NCI-H345 treated with DMSO at 0.1 percent for 48 hours (cell line): ENCODE measurements around the gene MAD1L1.

Source experiments
- DNase-seq: peaks from one replicate; lab custom pipeline; 2025; ENCODE audit not compliant: unreplicated experiment; lab: John Stamatoyannopoulos, UW

MAD1L1 gene

DNA sequence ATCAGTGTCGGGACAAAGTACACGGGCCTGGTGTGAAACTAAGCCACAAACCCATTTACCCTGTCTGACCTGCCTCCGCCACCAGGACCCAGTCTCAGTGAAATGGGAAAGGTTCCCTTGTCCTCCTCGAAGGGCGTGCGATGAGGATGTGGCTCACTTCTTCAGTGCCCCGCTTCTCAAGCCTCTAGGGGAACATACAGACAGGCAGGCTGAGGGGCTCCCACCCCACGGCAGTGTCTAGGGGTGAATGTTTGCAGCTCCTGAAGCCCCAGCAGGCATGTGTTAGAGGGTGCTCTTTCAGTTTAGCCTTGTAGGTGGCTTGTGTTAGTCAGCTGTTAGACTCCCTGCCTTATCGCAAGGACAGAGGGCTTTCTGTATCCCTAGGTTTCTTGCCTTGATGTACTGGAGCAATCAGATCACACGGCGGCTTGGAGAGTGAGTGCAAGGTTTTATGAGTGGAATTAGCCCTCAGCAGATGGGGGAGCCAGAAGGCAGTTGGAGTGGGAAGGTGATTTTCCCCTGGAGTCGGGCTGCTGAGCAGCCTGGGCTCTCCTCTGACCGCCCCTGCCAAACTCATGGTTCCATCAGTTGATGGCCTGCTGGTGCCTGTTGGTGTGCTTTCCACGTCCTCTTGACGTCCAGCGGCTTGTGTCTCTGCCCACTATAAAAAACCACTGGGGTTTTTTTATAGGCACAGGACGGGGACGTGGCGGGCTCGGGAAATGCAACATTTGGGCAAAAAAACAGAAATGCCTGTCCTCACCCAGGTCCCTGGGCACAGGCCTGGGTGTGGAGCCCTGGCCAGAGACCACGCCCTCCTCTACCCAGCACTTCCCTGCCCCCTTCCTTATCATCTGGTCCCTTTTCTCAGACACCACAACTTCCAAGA, 10.0 kb upstream of the MAD1L1 start:
- DNase-seq, result no peak

DNA sequence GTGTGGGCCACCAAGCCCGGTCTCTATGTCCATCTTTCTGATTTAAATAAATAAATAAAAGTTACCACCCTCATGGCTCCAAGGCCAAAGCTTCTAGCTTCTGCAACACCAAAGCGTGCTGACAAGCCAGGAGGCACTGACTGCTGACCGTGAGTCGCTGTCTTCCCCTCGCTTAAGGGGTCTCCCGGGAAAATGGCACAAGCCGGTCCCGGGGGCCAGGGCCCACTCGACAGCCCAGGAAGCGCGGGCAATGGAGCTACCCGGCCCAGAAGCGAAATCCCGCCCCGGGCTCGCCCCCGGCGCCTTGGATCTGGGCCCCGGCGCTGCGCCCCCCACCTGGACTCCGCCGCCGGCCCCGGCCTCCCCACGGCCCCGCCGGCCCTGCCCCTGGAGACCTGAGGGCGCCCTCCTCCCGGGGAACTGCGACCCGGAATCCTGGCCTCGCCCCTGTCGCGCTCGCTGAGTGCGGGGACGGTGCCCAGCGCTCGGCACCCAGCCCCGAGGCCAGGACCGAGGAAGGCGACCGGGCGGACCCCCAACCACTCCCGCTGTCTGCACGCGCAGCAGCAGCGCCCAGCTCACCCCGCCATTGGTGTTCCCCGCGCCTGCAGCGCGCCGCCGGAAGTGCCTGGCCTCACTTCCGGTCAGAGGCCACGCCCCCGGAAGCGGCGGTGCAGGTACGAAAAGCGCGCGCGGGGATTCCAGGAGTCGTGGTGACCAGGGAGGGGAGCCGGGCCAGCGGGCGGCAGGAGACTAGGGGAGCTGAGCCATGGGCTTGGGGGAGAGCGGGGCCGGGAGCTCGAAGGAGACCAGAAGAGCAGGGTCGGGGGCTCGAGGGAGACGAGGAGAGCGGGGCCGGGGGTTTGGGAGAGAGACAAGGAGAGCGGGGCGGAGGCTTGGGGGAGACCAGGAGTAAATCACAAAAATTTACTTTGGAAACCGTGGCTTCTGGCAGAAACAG, 9.1 kb upstream of the MAD1L1 start, which contains the start of the genes MRM2 and NUDT1:
Gene MRM2 (minus strand): TSS at position 626 of the 961 bp plus-strand sequence. CDS start 36 bp downstream, at position 590.
Gene NUDT1 (plus strand): TSS at position 647 of the 961 bp plus-strand sequence. CDS start 2,349 bp downstream, outside the sequence.
- peak; percentile 51 for DNase-seq

DNA sequence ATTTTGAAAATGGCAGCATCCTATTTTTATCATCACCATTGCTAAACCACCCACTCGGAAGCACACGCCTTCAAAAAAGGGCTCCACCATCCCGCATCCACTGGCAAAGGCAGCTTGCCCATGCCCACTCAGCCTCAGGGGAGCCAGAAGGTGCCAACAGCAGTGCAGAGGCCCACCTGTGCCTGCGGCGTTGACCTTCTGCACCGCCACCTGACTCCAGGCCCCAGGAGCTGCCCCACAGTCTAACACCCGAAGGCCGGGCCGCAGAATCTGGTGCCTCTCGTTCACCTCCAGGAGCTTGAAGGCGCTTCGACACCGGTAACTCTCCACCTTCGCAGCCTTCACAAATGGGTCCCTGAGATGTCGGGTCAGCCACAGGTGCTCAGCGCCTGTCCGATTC, 6.5 kb upstream of the MAD1L1 start:
- DNase-seq, result no peak

DNA sequence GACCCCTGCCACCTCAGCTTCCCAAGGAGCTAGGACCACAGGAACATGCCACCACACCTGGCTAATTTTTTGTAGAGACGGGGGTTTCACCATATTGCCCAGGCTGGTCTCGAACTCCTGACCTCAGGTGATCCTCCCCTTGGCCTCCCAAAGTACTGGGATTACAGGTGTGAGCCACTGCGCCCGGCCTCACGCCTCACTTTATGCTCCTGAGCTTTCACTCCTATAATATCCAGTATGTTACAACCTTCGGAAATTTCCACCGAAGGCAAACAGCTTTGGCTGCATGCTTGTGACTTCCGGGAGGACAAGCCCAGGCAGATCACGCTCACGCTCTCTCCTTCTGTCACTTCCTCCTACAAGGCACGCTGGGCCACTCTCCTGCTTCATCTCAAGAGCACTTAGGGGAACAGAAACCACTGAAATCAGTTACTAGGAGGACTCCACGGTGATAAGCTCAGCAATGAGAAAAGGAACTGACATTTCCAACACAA, 4.4 kb upstream of the MAD1L1 start:
- DNase-seq, result no peak

DNA sequence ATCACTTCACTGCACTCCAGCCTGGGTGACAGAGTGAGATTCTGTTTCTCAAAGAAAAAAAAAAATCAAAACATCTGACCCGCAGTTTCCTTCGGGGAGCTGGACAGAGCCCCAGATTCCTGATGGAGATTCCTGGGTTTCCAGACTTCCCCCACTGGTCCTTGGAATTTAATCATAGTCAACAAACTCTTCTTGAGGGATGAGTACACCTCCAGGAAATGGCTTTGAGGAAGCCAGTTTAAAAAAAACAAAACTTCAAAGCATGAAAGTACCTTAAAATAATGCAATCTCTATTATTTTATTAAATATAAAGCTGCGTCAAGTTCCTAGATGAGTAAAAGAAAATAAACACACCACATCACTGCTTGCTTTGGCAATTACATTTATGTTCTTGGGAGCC, 1.2 kb upstream of the MAD1L1 start:
- no peak for DNase-seq

DNA sequence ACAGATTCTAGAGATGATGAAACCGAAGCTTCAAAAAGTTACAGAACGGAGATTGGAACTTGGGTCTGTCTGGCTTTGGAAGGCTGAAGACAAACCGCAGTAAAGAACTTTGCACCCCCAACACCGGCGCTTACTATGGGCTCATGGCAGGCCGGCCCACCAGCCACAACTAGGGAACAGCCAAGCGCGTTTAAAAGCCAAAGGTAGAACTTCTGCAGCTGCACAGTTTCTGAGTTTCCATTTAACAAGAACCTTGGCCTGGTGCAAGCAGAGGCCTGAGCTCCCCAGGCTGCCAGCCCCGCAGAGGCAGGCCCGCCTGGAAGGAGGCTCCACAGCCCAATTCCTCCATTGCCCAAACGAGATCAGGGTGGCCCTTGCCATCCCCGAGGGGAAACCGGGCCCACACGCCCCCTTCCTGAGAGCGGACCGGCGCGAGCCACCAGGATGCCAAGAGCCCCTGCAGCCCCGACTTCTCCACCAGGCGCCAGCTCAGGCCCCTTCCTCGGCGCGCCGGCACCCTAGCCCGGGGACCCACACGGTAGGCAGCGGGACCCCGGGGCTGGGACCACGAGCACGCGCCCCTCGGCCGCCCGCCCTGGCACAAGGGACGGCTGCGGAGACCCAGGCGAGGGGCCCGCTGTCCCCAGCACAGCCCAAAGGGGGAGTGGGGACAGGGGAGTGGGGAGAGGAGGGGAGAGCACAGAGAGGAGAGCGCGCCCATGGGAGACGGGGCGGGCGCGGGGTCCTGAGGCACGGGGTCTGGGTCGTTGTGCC, 566 bp downstream of the MAD1L1 start:
- no peak for DNase-seq

DNA sequence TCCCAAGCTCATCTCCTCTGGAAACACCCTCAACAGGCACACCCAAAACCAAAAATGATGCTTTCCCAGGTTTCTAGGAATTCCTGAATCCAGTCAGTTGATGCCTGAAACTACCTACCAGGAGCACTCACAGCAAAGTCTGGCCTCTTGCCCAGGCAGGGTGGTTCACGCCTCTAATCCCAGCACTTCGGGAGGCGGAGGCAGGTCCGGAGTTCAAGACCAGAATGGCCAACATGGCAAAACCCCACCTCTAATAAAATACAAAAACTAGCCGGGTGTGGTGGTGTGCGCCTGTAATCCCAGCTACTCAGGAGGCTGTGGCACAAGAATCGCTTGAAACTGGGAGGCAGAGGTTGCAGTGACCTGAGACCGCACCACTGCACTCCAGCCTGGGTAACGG, 1.9 kb downstream of the MAD1L1 start:
- no peak for DNase-seq

DNA sequence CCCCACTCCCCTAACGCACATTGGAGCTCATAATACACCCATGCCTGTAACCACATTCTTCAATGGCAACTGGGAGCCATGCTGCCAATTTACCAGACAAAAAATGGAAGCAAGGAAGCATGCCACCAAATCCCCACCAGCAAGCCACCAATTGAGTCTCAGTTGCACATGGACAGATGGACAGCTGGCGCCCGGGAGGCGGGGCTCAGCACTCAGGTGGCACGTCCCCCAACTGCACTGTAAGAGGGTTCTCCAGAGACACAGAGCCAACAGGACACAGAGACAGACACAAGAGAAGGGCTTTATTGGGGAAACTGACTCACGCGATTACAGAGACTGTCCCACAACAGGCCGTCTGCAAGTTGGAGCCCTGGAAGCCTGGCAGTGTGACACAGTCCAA, 2.5 kb downstream of the MAD1L1 start:
- no peak for DNase-seq

DNA sequence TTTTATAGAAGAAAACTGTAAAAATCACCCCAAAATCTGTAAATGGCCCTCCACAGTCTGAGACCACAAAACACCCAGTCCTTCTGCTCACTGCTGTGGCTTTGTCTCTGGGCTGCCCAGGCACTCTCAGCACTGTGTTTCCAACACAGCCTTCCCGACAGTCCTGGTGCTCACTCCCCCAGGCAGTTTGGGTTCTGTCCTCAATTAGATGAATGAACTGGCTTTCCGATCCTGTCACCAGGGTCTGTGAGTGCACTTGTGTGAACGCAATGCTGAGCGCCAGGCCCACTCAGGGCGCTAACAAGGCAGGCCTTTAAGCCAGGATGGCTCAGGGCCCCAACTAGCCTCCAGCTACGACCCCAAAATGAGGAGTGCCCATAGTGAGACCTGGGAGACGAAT, 3.3 kb downstream of the MAD1L1 start:
- no peak for DNase-seq

DNA sequence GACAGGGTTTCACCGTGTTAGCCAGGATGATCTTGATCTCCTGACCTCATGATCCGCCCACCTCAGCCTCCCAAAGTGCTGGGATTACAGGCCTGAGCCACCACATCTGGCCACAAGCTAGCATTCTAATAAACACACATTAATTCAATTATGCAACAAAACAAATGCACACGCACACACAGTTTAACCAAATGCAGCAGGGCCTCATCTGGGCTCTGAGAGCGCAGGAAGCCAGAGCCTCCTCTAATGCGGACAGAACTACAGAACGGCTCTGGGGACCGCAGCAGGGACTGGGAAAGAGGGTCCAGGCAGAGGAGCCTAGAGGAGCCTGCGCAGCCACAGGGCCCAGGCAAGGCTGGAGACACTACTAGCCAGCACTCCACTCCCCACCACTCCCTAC, 3.8 kb downstream of the MAD1L1 start:
- no peak for DNase-seq

DNA sequence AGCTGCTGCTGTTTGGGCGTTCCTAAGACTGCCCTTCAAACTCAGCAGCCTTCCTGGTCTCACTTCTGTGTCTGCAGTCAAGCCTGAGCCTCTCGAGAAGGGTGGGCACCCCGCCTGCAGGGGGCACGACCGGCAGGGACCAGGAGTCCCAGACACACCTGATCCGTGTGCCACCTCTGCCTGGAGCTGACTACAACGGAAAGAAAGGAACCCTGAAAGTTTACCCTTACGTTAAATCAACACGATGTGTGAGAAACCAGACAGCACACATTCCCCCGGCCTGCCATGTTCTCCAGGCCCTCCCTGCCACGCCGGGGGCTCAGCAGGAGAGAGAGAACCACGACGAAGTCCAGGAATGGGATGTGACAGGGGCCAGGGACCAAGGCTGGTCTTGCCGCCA, 5.0 kb downstream of the MAD1L1 start:
- no peak for DNase-seq

DNA sequence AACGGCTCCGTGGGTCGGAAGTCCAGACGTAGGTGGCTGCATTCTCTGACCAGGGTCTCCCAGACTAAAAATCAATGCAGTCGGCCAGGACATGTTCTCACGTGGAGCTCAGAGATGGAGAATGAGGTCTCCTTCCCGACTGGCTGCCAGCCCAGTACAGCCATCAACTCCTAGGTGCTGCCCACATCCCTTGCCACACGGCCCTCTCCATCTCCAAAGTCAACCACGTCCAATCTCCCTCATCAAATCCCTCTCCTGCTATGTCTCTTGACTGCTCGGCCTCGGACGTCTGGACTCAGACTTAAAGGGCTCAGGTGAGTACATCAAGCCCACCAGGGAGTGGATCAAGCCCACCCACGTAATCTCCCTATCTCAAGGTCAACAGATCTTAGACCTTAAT, 6.9 kb downstream of the MAD1L1 start:
- DNase-seq, result no peak

DNA sequence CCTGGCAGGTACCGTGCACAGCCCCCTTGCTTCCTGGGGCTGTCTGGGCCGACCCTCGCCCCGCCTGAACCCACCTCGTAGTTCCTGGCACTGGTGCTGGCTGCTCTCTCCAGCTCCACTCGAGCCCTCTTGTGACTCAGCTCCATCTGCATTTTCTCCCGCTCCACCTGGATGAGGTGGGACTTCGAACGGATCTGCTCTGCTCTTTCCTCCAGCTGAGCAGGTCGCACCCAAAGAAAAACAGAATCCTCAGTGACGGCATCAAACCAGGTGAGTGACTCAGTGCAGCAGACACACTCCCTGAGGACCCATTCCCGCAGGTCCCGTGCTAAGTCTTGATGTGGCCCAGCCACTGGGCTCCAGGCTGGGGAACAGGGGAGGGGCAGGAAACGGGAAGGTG, 7.4 kb downstream of the MAD1L1 start:
- no peak for DNase-seq

DNA sequence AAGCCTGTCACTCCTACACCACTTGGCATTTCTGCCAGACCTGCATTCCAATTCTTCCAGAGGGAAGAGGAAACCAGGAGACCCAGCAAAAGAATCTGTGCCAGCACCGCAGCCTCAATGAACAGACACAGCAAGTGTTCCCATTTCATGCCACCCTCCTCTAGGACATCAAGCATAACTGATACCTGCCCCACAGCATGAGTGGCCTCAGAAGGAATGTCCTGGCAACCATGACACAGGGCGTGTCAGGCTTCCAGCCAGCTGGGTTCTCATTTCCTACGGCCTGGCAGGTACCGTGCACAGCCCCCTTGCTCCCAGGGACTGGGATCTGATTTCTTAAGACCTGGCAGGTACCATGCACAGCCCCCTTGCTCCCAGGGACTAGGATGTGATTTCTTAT, 7.8 kb downstream of the MAD1L1 start:
- no peak for DNase-seq

DNA sequence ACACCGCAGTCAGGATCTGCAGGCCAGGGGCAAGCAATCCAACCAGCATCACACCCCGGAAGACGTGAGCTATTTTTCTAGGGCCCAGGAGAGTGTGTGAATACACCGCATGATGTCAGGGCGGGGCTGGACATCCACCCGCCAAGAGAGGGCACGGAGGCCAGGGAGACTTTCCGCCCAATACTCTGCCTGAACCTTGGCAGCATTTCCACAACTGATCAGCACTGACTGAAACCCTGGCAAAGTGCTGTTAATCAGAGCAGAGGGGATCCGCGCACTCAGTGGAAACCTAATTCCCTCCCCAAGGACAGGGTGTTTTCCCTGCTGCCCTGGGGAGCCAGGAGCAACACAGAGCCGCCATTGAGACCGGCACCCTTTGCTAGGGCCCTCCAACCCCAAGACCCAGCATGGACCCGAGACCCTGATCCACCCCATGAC, 8.2 kb downstream of the MAD1L1 start:
- DNase-seq, result no peak

DNA sequence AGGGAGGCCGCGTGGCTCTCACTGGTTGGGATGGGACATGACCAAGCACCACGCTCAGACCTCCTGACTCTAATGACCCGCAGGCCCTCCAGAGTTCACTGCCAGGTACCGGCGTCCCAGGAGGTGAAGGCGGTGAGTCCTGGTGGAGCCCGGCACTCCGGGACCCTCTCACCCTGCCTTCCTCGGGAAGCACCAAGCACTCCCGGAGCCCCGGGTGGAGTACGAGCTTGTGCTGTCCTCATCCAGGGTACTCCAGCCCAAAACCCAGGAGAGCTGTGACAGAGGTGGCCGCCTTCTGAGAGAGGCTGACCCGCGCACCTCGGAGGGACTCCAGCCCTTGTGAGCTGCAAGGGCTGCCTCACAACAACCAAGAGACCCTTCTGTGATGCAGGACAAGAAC, 9.4 kb downstream of the MAD1L1 start:
- DNase-seq, result no peak

DNA sequence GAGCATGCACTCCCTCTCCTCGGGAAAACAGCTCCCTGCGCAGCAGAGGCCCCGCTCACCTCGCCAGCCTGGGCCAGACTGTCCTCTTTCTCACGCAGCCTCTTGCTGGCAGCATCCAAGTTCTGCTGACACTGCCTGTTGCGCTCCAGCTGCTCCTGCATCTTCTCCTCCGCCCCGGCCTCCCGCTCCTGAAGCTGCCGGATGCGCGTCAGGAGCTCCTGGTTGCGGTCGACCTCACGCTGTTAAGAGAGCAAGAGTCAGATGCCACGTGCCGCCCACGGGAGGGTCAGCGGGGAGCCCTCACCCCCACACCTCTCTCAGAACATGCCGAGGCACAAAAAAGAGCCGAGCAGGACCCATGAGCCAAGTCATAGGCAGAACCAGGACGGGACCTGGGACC, 10.2 kb downstream of the MAD1L1 start:
- no peak for DNase-seq

DNA sequence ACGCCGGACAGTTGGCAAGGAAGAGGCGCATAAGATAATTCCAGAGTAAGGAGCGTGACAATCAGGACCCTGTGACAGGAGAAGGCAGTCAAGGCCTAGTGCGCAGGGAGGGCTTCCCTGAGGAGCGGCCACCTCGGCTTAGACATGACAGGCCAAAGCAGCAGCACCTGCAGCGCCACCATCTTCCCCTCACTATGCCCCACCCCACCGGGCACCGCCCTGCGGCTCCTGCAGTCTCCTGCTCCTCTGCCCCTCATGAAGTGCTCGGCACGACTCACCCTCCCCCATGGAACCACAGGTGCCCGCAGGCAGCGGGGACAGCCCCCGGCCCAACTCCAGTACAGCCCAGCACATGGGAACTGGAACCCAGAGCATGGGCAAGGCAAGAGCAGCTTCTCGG, 11.8 kb downstream of the MAD1L1 start:
- no peak for DNase-seq

DNA sequence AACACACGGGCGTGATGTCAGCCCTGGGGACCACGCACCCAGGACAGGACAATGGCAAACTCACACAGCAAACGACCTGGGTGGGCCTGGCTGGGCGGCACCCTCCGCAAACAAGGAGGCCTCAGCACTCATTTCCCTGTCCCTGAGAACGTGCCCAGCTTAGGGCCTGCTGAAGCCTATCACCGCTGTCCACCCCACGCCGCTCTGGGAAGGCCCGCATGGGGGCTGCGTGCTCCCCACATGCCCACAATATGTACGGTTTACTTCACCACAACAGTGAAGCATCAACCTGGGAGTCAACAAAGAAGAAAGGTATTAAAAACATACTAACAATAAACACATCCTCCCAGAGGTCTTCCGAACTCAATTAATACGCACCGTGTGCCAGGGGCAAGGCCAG, 12.2 kb downstream of the MAD1L1 start:
- DNase-seq, result no peak

DNA sequence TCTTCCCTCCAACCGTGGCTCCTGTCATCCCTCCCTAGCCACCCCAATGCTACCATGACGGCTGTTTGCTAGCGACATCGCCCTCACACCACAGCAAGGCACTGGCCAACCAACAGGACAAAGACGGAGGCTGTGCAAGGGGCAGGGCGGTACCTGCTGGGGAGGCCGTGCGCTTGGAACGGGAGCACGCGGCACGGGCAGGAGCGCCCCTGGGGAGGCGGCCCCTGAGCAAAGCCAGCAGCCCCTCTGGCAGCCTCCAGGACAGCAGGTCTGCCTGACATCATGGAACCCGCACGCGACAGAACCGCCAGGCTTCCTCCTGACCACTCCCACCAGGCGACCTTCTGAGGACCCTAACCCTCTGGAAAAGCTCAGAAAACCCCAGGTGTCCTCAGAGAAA, 12.7 kb downstream of the MAD1L1 start:
- DNase-seq, result no peak

DNA sequence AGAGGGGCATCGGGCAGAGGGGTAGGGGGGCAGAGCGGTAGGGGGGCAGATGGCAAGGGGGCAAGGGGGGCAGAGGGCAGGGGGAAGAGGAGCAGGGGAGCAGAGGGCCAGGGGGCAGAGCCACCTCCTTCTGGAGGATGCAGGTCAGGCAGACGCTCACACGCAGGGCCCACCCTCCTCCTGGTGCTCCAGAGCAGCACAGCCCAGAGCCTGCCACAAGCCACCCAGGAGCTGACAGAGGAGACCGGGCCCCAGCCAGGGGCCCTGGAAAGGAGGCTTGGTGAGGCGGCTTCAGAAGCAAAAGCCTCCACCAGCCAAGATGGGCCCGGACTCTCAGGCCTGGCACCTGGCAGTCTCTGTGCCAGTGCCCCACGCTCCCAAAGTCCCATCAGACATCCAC, 13.1 kb downstream of the MAD1L1 start:
- DNase-seq, result no peak
